OCI-LY1 (cell line): ENCODE measurements around the gene CDK18.

Experiments used
- CTCF ChIP-seq: fragments of 200-600 bp; sonication (generic), shearing (Covaris generic); IDR thresholded peaks from 2 replicates; pipeline ENCODE4 v1.5.1; 2017; ENCODE audit warnings: mild to moderate bottlenecking, antibody characterized with exemption, low read length, moderate library complexity, mixed read lengths
- EZH2 ChIP-seq: fragments of 200-600 bp; sonication (generic), shearing (Covaris generic); IDR thresholded peaks from 2 replicates; pipeline ENCODE4 v1.8.0; 2017; ENCODE audit warnings: borderline replicate concordance, mixed run types, mild to moderate bottlenecking, antibody characterized with exemption, low read length, moderate library complexity, mixed read lengths

- TF ChIP-seq CTCF = no peak
- no peak for TF ChIP-seq EZH2
These were observed 24.0 kb downstream of the CDK18 start for GRCh38 chr1:205528446-205528886.
